Measurements from ENCODE around the gene SLC34A2.
A peak's percentile ranks its signal among the peaks of the same experiment; 100 is the strongest.
"Not testable (repeated sequence)": the region's sequence is repeated elsewhere in the genome, so short reads cannot be mapped to it uniquely, and the experiment has no call there.

SLC34A2 gene

GRCh38 chr4:25661441-25661840, 5.8 kb downstream of the SLC34A2 start:
- DNase-seq = not testable (repeated sequence)

DNA sequence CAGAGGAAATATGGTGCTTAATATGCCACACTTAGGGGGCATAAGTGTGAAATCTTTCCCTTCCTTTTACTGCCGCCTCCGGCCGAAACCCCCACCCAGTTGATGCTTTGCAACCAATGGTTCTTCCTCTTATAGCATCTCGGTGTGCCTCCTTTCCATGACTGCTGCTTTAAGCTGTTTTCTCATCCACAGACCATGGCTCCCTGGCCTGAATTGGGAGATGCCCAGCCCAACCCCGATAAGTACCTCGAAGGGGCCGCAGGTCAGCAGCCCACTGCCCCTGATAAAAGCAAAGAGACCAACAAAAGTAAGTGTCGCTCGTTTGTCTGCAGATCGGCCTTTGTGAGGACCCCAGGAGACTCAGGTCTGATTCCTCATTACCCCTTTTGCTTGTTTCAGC, 6.7 kb downstream of the SLC34A2 start:
- DNase-seq = no peak

DNA sequence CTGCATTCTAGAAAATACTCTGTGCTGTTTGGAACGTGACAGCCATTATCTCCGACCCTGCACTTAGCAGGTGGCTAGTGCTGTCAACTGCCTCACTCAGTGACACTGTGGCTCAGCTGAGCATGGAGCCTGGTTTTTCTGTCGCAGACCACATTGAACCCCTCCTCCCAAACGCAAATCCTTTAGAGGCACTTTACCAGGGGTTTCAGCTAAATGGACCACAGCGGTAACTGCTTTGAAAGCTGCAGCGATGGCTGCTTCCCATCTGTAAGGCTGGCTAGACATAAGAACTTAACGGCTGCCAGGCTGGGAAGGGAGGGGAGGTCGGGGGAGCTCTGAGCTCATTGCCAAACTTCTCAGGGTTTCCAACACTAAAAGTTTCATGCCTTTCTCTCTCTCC, 8.1 kb downstream of the SLC34A2 start:
- DNase-seq = no peak

DNA sequence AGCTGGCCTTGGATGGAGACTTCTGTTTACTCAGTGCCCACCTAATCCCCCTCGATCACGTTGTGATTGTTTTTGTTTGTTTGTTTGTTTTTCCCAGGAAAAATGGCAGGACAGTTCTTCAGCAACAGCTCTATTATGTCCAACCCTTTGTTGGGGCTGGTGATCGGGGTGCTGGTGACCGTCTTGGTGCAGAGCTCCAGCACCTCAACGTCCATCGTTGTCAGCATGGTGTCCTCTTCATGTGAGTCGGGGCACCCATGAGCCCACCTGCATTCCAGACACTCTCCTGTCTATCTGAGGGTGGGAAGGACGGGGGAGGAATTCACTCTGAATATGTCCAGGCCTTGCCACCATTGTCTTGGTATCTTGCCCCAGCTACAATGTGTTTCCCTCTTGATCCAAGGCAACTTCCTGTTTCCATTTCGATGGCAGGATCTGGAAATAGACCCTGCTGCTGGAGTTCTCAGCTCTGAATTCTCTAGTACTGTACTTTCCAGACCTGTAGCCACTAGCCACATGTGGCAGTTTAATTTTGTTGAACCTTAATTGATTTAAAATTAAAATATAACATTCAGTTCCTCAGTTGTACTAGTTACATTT, 10.5 kb downstream of the SLC34A2 start:
- DNase-seq = no peak

GRCh38 chr4:25667931-25668557, 12.4 kb downstream of the SLC34A2 start:
- DNase-seq = no peak

DNA sequence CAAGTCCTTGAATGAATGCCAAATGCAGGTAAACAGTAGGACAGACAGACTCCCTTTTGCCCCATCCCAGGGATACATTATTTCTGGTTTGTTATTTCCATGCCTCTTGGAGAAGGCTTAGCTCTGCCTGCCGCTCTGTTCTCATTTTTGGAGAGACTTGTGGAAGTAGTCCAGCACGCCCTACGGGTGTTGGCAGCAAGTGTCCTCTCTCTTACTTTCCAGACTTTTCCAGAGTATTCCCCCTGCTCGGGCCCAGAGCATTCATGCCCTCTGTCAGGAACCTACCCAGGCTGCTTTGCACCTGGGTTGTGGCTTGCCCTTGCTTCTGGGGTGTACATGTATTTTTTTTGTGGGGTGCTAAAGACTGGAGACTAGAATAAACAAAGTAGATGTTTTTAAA, 15.3 kb downstream of the SLC34A2 start:
- no peak for DNase-seq

DNA sequence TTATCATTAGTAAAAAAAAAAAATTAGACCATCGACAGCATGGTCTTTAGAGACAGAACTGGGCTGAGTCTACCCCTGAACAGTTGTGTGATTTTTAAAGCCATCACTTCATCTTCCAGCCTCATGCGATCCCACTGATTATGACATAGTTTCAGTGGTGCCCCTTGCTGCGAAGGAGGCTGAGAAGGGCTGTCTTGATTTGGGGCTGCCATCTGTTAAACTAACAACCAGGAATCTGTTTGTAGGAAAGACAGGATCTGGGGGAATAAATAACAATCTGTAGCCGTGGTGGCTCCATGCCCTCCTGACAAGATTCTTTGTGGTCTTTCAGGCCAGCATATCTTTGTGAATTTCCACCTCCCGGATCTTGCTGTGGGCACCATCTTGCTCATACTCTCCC, 17.1 kb downstream of the SLC34A2 start:
- no peak for DNase-seq

DNA sequence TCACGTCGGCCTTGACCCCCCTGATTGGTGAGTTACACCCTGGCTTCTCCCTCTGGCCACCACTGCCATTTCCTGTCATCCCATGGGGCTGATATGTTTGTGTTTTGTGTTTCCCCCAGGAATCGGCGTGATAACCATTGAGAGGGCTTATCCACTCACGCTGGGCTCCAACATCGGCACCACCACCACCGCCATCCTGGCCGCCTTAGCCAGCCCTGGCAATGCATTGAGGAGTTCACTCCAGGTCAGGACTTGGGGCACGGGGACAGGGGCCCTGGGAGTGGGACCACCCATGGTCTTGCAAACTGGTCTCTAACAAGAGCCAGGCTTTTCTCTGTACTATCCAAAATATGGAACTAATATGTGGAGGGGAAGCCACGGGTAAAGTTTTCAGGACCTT, 18.7 kb downstream of the SLC34A2 start:
- no peak for DNase-seq

GRCh38 chr4:25676221-25676620, 20.6 kb downstream of the SLC34A2 start:
- no peak for DNase-seq

- no peak for DNase-seq
Measured at GRCh38 chr4:25677157-25677556, 21.5 kb downstream of the SLC34A2 start.

DNA sequence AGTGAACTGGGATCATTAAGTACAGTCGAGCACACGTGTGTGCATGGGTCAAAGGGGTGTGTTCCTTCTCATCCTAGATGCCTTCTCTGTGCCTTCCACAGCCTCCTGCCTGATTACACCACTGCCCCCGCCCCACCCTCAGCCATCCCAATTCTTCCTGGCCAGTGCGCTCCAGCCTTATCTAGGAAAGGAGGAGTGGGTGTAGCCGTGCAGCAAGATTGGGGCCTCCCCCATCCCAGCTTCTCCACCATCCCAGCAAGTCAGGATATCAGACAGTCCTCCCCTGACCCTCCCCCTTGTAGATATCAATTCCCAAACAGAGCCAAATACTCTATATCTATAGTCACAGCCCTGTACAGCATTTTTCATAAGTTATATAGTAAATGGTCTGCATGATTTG, 22.3 kb downstream of the SLC34A2 start:
- no peak for DNase-seq

DNA sequence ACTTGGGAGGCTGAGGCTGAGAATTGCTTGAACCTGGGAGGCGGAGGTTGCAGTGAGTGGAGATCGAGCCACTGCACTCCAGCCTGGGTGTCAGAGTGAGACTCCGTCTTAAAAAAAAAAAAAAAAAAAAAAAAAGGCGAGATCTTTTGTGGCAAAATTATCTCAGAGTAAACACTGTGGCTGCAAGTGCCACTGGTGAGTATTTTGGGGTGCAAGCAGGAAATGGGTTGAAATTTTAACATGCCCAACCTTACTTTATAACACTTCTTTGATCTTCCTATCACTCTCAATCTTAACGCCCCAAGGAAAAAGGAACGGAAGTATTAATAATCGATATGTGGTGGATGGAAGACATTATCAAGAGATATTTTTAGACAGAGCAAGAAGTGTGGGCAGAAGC, 32.1 kb downstream of the SLC34A2 start:
- DNase-seq = no peak

- DNase-seq = no peak
Measured at GRCh38 chr4:25694466-25694865, 38.8 kb downstream of the SLC34A2 start.

- no peak for DNase-seq
Measured at GRCh38 chr4:25696409-25696808, 40.8 kb downstream of the SLC34A2 start.

DNA sequence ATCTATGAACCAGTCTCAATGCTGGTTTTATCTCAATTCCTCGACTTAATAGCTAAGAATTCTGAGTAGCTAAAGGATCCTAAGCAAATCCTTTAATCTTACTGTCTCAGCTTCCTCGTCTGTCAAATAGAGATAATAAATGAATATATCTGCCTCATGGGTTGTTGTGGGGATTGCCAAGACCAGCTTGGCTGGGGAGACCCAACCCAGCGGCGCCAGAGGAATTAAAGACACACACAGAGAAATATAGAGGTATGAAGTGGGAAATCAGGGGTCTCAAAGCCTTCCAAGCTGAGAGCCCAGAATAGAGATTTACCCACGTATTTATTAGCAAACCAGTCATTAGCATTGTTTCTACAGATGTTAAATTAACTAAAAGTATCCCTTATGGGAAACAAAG, 41.9 kb downstream of the SLC34A2 start:
- DNase-seq = no peak

GRCh38 chr4:25700661-25701060, 45.0 kb downstream of the SLC34A2 start:
- DNase-seq = no peak

GRCh38 chr4:25702848-25703247, 47.2 kb downstream of the SLC34A2 start:
- peak; percentile 14 for DNase-seq

- no peak for DNase-seq
Measured at GRCh38 chr4:25703731-25704388, 48.2 kb downstream of the SLC34A2 start.

GRCh38 chr4:25704516-25704915, 48.9 kb downstream of the SLC34A2 start:
- DNase-seq = no peak

- no peak for DNase-seq
Measured at GRCh38 chr4:25710637-25711036, 55.0 kb downstream of the SLC34A2 start.

DNA sequence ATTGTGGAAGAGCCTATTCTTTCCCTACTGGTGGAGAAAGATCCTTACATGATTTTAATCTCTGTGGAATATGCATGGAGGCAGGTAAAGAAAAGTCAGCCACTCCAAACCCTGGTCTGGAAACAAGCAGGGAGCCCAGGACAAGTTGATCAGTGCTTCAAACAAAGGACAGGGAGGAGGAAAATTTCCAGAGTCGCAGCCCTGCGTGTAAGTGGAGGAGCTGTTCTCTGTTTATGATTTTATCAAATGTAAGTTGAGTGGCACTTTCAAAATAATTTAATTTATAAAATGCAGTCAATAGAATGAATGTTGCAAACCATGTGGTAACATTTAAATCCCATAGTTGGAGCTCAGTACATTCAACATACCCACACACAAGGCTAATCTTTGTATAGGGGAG, 57.0 kb downstream of the SLC34A2 start:
- no peak for DNase-seq

DNA sequence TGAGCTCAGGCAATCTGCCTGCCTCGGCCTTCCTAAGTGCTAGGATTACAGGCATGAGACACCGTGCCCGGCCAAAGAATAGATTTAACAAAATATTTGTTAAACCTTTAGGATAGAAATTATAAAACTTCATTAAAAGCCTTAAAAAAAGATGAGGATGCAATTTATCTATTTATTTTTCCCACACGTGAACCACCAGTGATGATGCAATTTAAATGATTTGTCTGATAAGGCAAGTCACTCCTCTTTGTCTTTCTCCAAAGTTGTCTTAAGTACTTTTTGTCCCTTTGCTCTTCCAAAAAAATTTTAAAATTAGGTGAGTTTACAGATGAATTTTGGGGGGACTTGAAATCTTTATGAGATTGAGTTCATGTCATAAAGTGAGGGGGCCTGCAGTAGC, 58.2 kb downstream of the SLC34A2 start:
- DNase-seq = no peak

DNA sequence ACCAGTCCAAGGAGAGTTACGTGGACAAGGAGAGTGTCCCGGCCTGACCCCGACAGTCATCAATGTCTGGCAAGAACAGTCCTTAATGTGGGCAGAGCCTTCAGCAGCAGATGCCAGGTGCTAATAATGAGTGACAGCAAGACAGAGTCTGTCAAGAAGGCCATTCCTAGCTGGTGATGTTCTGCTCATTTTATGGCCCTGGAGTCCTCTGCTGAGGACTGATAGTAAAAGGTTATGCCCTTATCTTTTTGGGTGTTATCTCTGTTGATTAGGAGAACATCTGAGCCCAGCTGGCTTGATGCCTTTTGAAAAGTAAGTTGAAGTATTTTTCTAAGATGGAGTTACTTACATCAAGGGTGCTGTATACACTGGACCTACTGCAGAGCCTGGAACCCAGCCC, 67.3 kb downstream of the SLC34A2 start:
- no peak for DNase-seq

GRCh38 chr4:25723409-25723808, 67.8 kb downstream of the SLC34A2 start:
- no peak for DNase-seq

- no peak for DNase-seq
Measured at GRCh38 chr4:25725870-25726269, 70.2 kb downstream of the SLC34A2 start.

All from midbrain (tissue), 1 donor.